ENCODE results near the gene OGA. TPM values are rescaled to one million over a fixed set of nuclear protein-coding genes. Genes with fewer than 3 reads are reported as not detected.
A peak's percentile ranks its signal among the peaks of the same experiment; 100 is the strongest.

Gene OGA
- total and polyA plus RNA-seq, 2 donors (not counting 3 experiments of a cell fraction or from before 2014, with no cell fraction given): 30.8 to 118 TPM

DNA sequence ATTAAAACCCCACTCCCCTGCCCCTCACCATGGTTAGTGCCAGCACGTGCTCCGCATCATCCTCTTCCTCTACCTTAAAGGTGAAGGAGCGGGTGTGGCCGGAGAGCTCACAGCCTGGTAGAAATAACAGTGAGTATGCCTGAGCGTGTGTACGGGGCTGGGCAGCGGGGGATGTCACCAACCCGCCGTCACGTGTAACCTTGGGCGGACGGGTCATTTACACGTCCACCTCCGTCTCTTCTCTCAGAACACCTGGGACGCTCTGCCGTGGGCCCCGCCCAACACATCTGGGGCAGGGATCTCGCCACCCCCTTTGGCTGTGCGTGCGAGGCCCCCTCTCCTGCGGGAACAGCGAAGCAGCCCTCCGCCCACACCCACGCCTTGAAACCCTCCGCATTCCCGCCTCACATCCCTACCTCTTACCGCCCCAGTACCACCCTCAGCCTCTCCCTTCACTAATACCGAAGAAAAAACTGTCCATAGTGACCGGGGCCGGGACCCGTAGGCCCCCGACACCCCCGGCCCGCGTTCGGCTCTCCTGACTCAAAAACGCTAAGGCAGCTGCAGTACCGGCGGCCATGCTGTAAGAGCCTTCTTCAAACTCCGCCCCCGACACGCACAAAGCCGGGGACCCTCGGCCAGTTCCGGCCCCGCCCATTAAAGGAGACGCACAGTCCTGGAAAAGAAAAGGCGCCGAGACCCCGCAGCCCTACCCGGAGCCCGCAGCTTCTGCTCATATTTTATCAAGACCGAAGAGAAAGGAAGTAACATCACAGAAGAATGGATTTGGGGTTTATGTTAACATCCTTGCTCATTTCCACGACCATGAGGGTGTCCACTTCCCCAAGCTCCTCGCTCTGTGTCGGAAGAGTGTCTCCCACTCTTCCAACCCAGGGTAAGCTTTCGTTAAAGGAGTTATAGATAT is 35.2 kb downstream of the OGA start, which contains the start of gene NPM3:
TSS of gene NPM3 (minus strand) at position 636 of the 925 bp plus-strand sequence. CDS start at position 580, 56 bp downstream.
- peak; percentile 81 for DNase-seq (ENCODE audit: low read depth, low spot score)
- peaks cover 12 to 14% of the 10 kb centered on the region in 2 experiments for H3K36me3 ChIP-seq (ENCODE audit: control insufficient read depth in 2 of 2, extremely low read depth in 1 of 2, insufficient read depth in 2 of 2, low read length in 2 of 2)

More for the DNA sequence above, 35.2 kb downstream of the OGA start, which contains the start of gene NPM3:
- TF ChIP-seq JUN (IDR thresholded peaks at IDR 0.05; ENCODE audit: borderline replicate concordance, insufficient read depth, insufficient read length, low read depth): no peak
- no peak for TF ChIP-seq GATA2 (IDR thresholded peaks at IDR 0.05; ENCODE audit: insufficient read depth, insufficient read length, low read depth, low read length)
- TF ChIP-seq, protein P1, sequence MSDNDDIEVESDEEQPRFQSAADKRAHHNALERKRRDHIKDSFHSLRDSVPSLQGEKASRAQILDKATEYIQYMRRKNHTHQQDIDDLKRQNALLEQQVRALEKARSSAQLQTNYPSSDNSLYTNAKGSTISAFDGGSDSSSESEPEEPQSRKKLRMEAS (IDR thresholded peaks at IDR 0.05; ENCODE audit: insufficient read depth, insufficient read length): no peak
- TF ChIP-seq FOS (IDR thresholded peaks at IDR 0.05; ENCODE audit: borderline replicate concordance, insufficient read depth, low read length): no peak
- no peak for TF ChIP-seq EZH2 (IDR thresholded peaks at IDR 0.05; ENCODE audit: borderline replicate concordance, low read depth, low read length, severe bottlenecking)
- no peak for TF ChIP-seq MYC (IDR thresholded peaks at IDR 0.05; ENCODE audit: low read depth, low read length)
- TF ChIP-seq, protein P2, sequence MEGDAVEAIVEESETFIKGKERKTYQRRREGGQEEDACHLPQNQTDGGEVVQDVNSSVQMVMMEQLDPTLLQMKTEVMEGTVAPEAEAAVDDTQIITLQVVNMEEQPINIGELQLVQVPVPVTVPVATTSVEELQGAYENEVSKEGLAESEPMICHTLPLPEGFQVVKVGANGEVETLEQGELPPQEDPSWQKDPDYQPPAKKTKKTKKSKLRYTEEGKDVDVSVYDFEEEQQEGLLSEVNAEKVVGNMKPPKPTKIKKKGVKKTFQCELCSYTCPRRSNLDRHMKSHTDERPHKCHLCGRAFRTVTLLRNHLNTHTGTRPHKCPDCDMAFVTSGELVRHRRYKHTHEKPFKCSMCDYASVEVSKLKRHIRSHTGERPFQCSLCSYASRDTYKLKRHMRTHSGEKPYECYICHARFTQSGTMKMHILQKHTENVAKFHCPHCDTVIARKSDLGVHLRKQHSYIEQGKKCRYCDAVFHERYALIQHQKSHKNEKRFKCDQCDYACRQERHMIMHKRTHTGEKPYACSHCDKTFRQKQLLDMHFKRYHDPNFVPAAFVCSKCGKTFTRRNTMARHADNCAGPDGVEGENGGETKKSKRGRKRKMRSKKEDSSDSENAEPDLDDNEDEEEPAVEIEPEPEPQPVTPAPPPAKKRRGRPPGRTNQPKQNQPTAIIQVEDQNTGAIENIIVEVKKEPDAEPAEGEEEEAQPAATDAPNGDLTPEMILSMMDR (IDR thresholded peaks at IDR 0.05; ENCODE audit: extremely low read depth in 1 of 2, insufficient read depth in 1 of 2, low read depth in 1 of 2, low read length in 2 of 2): no peak
- peak; percentile 88 for TF ChIP-seq POLR2AphosphoS5 (IDR thresholded peaks at IDR 0.05; ENCODE audit: insufficient read depth, low read depth, low read length)
- TF ChIP-seq POLR2A (IDR thresholded peaks at IDR 0.05; ENCODE audit: low read depth, low read length): peak; percentile 72
- Histone ChIP-seq H3K4me3 (replicated peaks in 1 of 3; ENCODE audit: insufficient read depth in 1 of 3, low read depth in 1 of 3, low read length in 3 of 3) (peak within 1 kb of the TSS; percentile 68 to 73 (median 71)), H4K20me1 (replicated peaks; ENCODE audit: control insufficient read depth, extremely low read depth, insufficient read depth, low read length) (no peaks in the 10 kb centered on the region), H3K9me3 (replicated peaks; ENCODE audit: control insufficient read depth, insufficient read depth, low read length) (no peaks in the 10 kb centered on the region), H3K4me2 (ENCODE audit: insufficient read depth, low read length) (peak within 1 kb of the TSS; percentile 64), H3K9me1 (replicated peaks; ENCODE audit: control insufficient read depth, extremely low read depth, insufficient read depth, low read length) (no peaks in the 10 kb centered on the region), H2AFZ (ENCODE audit: low read depth, low read length) (peak within 1 kb of the TSS; percentile 69), H3K27me3 (ENCODE audit: control insufficient read depth in 2 of 2, insufficient read depth in 2 of 2, low read length in 2 of 2) (peaks cover 5 to 10% of the 10 kb centered on the region in 2 experiments), H3K27ac (ENCODE audit: insufficient read depth, low read depth, low read length) (peak within 1 kb of the TSS; percentile 27), H3K9ac (replicated peaks; ENCODE audit: extremely low read depth, insufficient read depth, low read length) (peak within 1 kb of the TSS; percentile 65), H3K4me1 (ENCODE audit: control insufficient read depth, extremely low read depth, insufficient read depth, low read length) (peaks cover 26% of the 10 kb centered on the region), H3K79me2 (ENCODE audit: control insufficient read depth, insufficient read depth, low read length) (peaks cover 7% of the 10 kb centered on the region)
- TSS peak; percentile 8 for BruUV-seq (replicated peaks)
- intact Hi-C loops (cut with micrococcal nuclease) (loop anchor here (5.0 kb wide), 2 partner anchors 34 to 86 kb away; partner anchors contain the start of genes FBXW4 and OGA), dilution Hi-C loops (cut with MboI; ENCODE audit: extremely low pct_ligation_motif_present, low sequenced_read_pairs) (no loop called here)
- POLR2A ChIA-PET: interaction anchor here (0.6 kb wide), 1 partner anchor 224 kb away, joined by 9 read pairs; no protein-coding TSS in a partner anchor
- FAIRE-seq: peak; percentile 88
- CTCF ChIA-PET: interaction anchor here (0.5 to 5.8 kb wide), 8 partner anchors 11 to 570 kb away, joined by 3 to 193 read pairs (median 6); no protein-coding TSS in a partner anchor
